Measurements from ENCODE around the gene NBPF14. TPM values are rescaled to one million over a fixed set of nuclear protein-coding genes. Genes with fewer than 3 reads are reported as not detected.
"Not testable (repeated sequence)": the region's sequence is repeated elsewhere in the genome, so short reads cannot be mapped to it uniquely, and the experiment has no call there.

NBPF14 gene
- total and polyA plus RNA-seq, 2 donors (not counting 1 experiment from before 2014, with no cell fraction given) = 28.3 to 87.2 TPM

- DNase-seq (ENCODE audit: low read depth in 2 of 2) = peak; percentile 85 to 91
- not testable (repeated sequence) for H3K4me1 ChIP-seq (ENCODE audit: control insufficient read depth, extremely low read depth, insufficient read depth, low read length); H3K4me2 ChIP-seq (ENCODE audit: extremely low read depth, insufficient read depth, low read length); H3K36me3 ChIP-seq (ENCODE audit: control insufficient read depth, insufficient read depth, low read length); H4K20me1 ChIP-seq (ENCODE audit: control insufficient read depth, extremely low read depth, insufficient read depth, low read length); H3K9ac ChIP-seq (ENCODE audit: insufficient read depth, low read length); H3K27me3 ChIP-seq (ENCODE audit: control insufficient read depth, insufficient read depth, low read length); H3K79me2 ChIP-seq (ENCODE audit: control insufficient read depth, insufficient read depth, low read length); H2AFZ ChIP-seq (ENCODE audit: low read length); H3K9me3 ChIP-seq (ENCODE audit: control insufficient read depth, insufficient read depth, low read depth, low read length)
- Histone ChIP-seq H3K4me3 (replicated peaks in 1 of 4; ENCODE audit: control extremely low read depth in 1 of 4, insufficient read depth in 1 of 4, low read depth in 3 of 4, low read length in 4 of 4) (peak overlapping the region in 2 of 4 experiments; percentile 24 to 27), H3K27ac (ENCODE audit: insufficient read depth, low read length) (peak overlapping the region; percentile 38)
Measured at GRCh38 chr1:148522072-148522471, 73.7 kb downstream of the NBPF14 start.

GRCh38 chr1:148514310-148514709, 81.5 kb downstream of the NBPF14 start:
- DNase-seq (ENCODE audit: low read depth in 2 of 2); H3K27ac ChIP-seq (ENCODE audit: insufficient read depth, low read length); H3K4me3 ChIP-seq (replicated peaks in 1 of 4; ENCODE audit: control extremely low read depth in 1 of 4, insufficient read depth in 1 of 4, low read depth in 3 of 4, low read length in 4 of 4); H3K4me2 ChIP-seq (ENCODE audit: extremely low read depth, insufficient read depth, low read length); H3K9me3 ChIP-seq (ENCODE audit: control insufficient read depth, insufficient read depth, low read depth, low read length); H3K4me1 ChIP-seq (ENCODE audit: control insufficient read depth, extremely low read depth, insufficient read depth, low read length); H3K36me3 ChIP-seq (ENCODE audit: control insufficient read depth, insufficient read depth, low read length); H4K20me1 ChIP-seq (ENCODE audit: control insufficient read depth, extremely low read depth, insufficient read depth, low read length); H2AFZ ChIP-seq (ENCODE audit: low read length); H3K27me3 ChIP-seq (ENCODE audit: control insufficient read depth, insufficient read depth, low read length); H3K79me2 ChIP-seq (ENCODE audit: control insufficient read depth, insufficient read depth, low read length); H3K9ac ChIP-seq (ENCODE audit: insufficient read depth, low read length): not testable (repeated sequence)

DNA sequence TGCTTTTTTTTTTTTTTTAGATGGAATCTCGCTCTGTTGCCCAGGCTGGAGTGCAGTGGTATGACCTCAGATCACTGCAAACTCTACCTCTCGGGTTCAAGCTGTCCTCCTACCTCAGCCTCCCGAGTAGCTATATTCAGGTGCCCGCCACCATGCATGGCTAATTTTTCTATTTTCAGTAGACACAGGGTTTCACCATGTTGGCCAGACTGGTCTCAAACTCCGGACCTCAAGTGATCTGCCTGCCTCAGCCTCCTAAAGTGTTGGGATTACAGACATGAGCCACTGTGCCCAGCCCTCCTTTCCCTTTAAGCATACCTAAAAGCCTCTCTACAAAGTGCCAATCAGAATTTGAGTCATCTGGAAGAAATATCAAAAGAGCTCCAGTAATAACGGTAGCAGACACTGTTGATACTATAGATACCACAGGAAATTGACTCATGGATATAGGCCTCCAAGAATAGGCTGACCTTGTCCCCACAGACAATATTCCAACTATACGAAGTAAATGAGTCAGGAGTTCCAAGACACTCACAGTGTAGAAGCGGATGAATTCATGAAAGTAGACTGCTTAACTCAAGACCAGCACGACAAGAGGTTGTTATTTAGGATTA, 83.1 kb downstream of the NBPF14 start:
- H3K27ac ChIP-seq (ENCODE audit: insufficient read depth, low read length); H3K4me2 ChIP-seq (ENCODE audit: extremely low read depth, insufficient read depth, low read length); H3K27me3 ChIP-seq (ENCODE audit: control insufficient read depth, insufficient read depth, low read length); H3K79me2 ChIP-seq (ENCODE audit: control insufficient read depth, insufficient read depth, low read length); H3K4me1 ChIP-seq (ENCODE audit: control insufficient read depth, extremely low read depth, insufficient read depth, low read length); H3K9me3 ChIP-seq (ENCODE audit: control insufficient read depth, insufficient read depth, low read depth, low read length); H3K4me3 ChIP-seq (replicated peaks in 1 of 4; ENCODE audit: control extremely low read depth in 1 of 4, insufficient read depth in 1 of 4, low read depth in 3 of 4, low read length in 4 of 4); H4K20me1 ChIP-seq (ENCODE audit: control insufficient read depth, extremely low read depth, insufficient read depth, low read length); H3K9ac ChIP-seq (ENCODE audit: insufficient read depth, low read length); H3K36me3 ChIP-seq (ENCODE audit: control insufficient read depth, insufficient read depth, low read length); H2AFZ ChIP-seq (ENCODE audit: low read length): not testable (repeated sequence)
- DNase-seq (ENCODE audit: low read depth in 2 of 2) = peak; percentile 26 to 84

GRCh38 chr1:148493933-148494332, 101.9 kb downstream of the NBPF14 start:
- H3K27me3 ChIP-seq (ENCODE audit: control insufficient read depth, insufficient read depth, low read length); H3K4me1 ChIP-seq (ENCODE audit: control insufficient read depth, extremely low read depth, insufficient read depth, low read length); H4K20me1 ChIP-seq (ENCODE audit: control insufficient read depth, extremely low read depth, insufficient read depth, low read length); H3K36me3 ChIP-seq (ENCODE audit: control insufficient read depth, insufficient read depth, low read length); DNase-seq (ENCODE audit: low read depth in 2 of 2); H3K27ac ChIP-seq (ENCODE audit: insufficient read depth, low read length); H3K79me2 ChIP-seq (ENCODE audit: control insufficient read depth, insufficient read depth, low read length); H2AFZ ChIP-seq (ENCODE audit: low read length); H3K4me2 ChIP-seq (ENCODE audit: extremely low read depth, insufficient read depth, low read length); H3K9ac ChIP-seq (ENCODE audit: insufficient read depth, low read length); H3K4me3 ChIP-seq (replicated peaks in 1 of 4; ENCODE audit: control extremely low read depth in 1 of 4, insufficient read depth in 1 of 4, low read depth in 3 of 4, low read length in 4 of 4); H3K9me3 ChIP-seq (ENCODE audit: control insufficient read depth, insufficient read depth, low read depth, low read length): not testable (repeated sequence)

- not testable (repeated sequence) for H3K4me3 ChIP-seq (replicated peaks in 1 of 4; ENCODE audit: control extremely low read depth in 1 of 4, insufficient read depth in 1 of 4, low read depth in 3 of 4, low read length in 4 of 4); H3K27me3 ChIP-seq (ENCODE audit: control insufficient read depth, insufficient read depth, low read length); H3K9ac ChIP-seq (ENCODE audit: insufficient read depth, low read length); H3K27ac ChIP-seq (ENCODE audit: insufficient read depth, low read length); H3K9me3 ChIP-seq (ENCODE audit: control insufficient read depth, insufficient read depth, low read depth, low read length); H3K79me2 ChIP-seq (ENCODE audit: control insufficient read depth, insufficient read depth, low read length); H4K20me1 ChIP-seq (ENCODE audit: control insufficient read depth, extremely low read depth, insufficient read depth, low read length); H2AFZ ChIP-seq (ENCODE audit: low read length); DNase-seq (ENCODE audit: low read depth in 2 of 2); H3K4me1 ChIP-seq (ENCODE audit: control insufficient read depth, extremely low read depth, insufficient read depth, low read length); H3K4me2 ChIP-seq (ENCODE audit: extremely low read depth, insufficient read depth, low read length); H3K36me3 ChIP-seq (ENCODE audit: control insufficient read depth, insufficient read depth, low read length)
Measured at GRCh38 chr1:148483029-148483428, 112.8 kb downstream of the NBPF14 start, which contains the start of gene PPIAL4G. PPIAL4G (minus strand) TSS chr1:148483302; CDS start chr1:148483252, 50 bp downstream.

Other genes starting within 250 kb of the NBPF14 start
- gene PPIAL4G, start 112.7 kb downstream of the NBPF14 start, total RNA-seq = not detected in 2 replicates
- not detected in 2 replicates for gene PPIAL4G, start 112.7 kb downstream of the NBPF14 start, polyA plus RNA-seq
- gene NUDT4B, start 152.8 kb upstream of the NBPF14 start, total RNA-seq = 7.1 and 15.9 TPM in 2 replicates
- 17.5 and 22.3 TPM in 2 replicates for gene NUDT4B, start 152.8 kb upstream of the NBPF14 start, polyA plus RNA-seq
- 116 and 259 TPM in 2 replicates for gene PDE4DIP, start 248.4 kb upstream of the NBPF14 start, total RNA-seq
- 105 and 121 TPM in 2 replicates for gene PDE4DIP, start 248.4 kb upstream of the NBPF14 start, polyA plus RNA-seq